Heart left ventricle (tissue), 16 donors: ENCODE data around the gene SWAP70. TPM values are rescaled to one million over a fixed set of nuclear protein-coding genes. Genes with fewer than 3 reads are reported as not detected.

Source experiments
- ATAC-seq, 4 donors: fragments of 200-7000 bp; cut with Tn5 transposase; one replicate each; pipeline ENCODE4 v1.9.1; 2020 to 2022; ENCODE audit warnings: moderate library complexity in 4 of 4, mild to moderate bottlenecking in 3 of 4, moderate number of reproducible peaks in 1 of 4
- DNase-seq, 5 donors: peaks; one replicate each; pipeline ENCODE4 v3.0.0-alpha.2; 2020
- H3K27ac ChIP-seq, 12 donors: fragments of 200-600 bp; sonication (generic) in 4 of 12; one replicate each; pipeline versions ENCODE4 v1.5.0 to v1.8.0; 2016 to 2022; ENCODE audit warnings: mild to moderate bottlenecking in 2 of 12
- H3K27me3 ChIP-seq, 9 donors: fragments of 200-600 bp; sonication (generic) in 2 of 9; one replicate each; pipeline versions ENCODE4 v1.5.1 to v1.8.0; 2016 to 2022; ENCODE audit warnings: mild to moderate bottlenecking in 3 of 9
- H3K36me3 ChIP-seq, 9 donors: fragments of 200-600 bp; sonication (generic) in 2 of 9; one replicate each; pipeline versions ENCODE4 v1.5.0 to v1.8.0; 2018 to 2022; ENCODE audit warnings: mild to moderate bottlenecking in 2 of 9
- H3K4me1 ChIP-seq, 12 donors: fragments of 200-600 bp; sonication (generic) in 4 of 12; one replicate each; pipeline versions ENCODE4 v1.5.0 to v1.8.0; 2016 to 2022; ENCODE audit warnings: mild to moderate bottlenecking in 3 of 12
- H3K4me3 ChIP-seq, 12 donors: fragments of 200-600 bp; sonication (generic) in 4 of 12; one replicate each; pipeline versions ENCODE4 v1.5.0 to v1.8.0; 2017 to 2022; ENCODE audit warnings: mild to moderate bottlenecking in 9 of 12, moderate library complexity in 4 of 12
- H3K9me3 ChIP-seq, 12 donors: fragments of 200-600 bp; sonication (generic) in 4 of 12; one replicate each; pipeline versions ENCODE4 v1.5.0 to v1.8.0; 2016 to 2022; ENCODE audit warnings: mild to moderate bottlenecking in 1 of 12
- CTCF ChIP-seq, 12 donors: fragments of 200-600 bp; sonication (generic) in 4 of 12; IDR thresholded peaks; one replicate each; pipeline versions ENCODE4 v1.5.0 to v1.8.0; 2018 to 2022; ENCODE audit warnings: antibody characterized with exemption in 12 of 12, mild to moderate bottlenecking in 5 of 12
- POLR2A ChIP-seq, 2 donors: fragments of 450-650 bp; IDR thresholded peaks; one replicate each; pipeline ENCODE4 v1.6.1; 2017; ENCODE audit warnings: antibody characterized with exemption in 2 of 2, mild to moderate bottlenecking in 2 of 2, moderate library complexity in 2 of 2
- WGBS, 4 donors: extraction: QIAGEN DNeasy Blood & Tissue Kit in 2 of 4; methylation state at CpG; one replicate each; pipeline versions ENCODE4 v1.1.5 to v1.1.7; 2013 to 2018; 5-methylcytosine and 5-hydroxymethylcytosine counted together
- intact Hi-C, 10 donors: fragments of 100-400 bp; cut with DNase I; formaldehyde crosslinking; loops; one replicate each; pipeline versions ENCODE4 v1.11.1 to v1.14.2; 2022
- polyA plus RNA-seq, 2 donors: library from polyadenylated mRNA; stranded (reverse); fragments of 200-250 nt; gene quantifications; one replicate each; pipeline ENCODE4 v1.2.3, GENCODE V29; 2013
- total RNA-seq, 9 donors: library from RNA; depleted of rRNA in 2 of 9; stranded (reverse); fragments of >200 nt in 2 of 9; fragmentation: NEBNext Ultra II Directional in 3 of 9; extraction: Animal tissue kit (Norgen Biotek cat#: 25700) in 3 of 9; gene quantifications; one replicate each; pipeline versions ENCODE4 v1.1.0 to v1.2.4, GENCODE V29; 2016 to 2023
- donor health status: ischemic (EF 13 %, LVEDD 7.1; RV severe dilation, severe dysfunction).
- donor health status: healthy with polysubstance abuse.
- donor health status: DM: no; HTN: yes; CAD: no.
- donor health status: DM: no; HTN: no; CAD: no.
- donor health status: ischemic (EF 25% LVEDD 6.9; RV normal size, moderate dysfunction).
- donor health status: ischemic (EF 25% LVEDD 5.7; RV mildly dilated, moderate dysfunction).
- donor health status: healthy.
- donor health status: DM: yes; HTN: yes; CAD: no.
- donor health status: ischemic (EF 35%, LVEDD 5.7; RV mildly dilated, moderate dysfunction).
- donor health status: nonischemic (EF 11% LVEDD 7.7; RV severe dilation, severe dysfunction).
- donor health status: DM: yes; HTN: yes; CAD: no.
- donor health status: PGD.
- donor health status: ischemic (EF 29% LVEDD 5.4; RV normal size, mild dysfunction).
- donor health status: nonischemic (EF 23%, LVEDD 6.1; RV moderate dilation, normal function).

SWAP70 gene
- total and polyA plus RNA-seq, 11 donors, result 6.0 to 38.5 (median 21.8) TPM

GRCh38 chr11:9672288-9672916, 8.5 kb downstream of the SWAP70 start:
- Histone ChIP-seq H3K36me3 (peaks cover 0 to 4% (median 0%) of the 10 kb centered on the region in 9 donors), H3K4me3 (no peak overlapping the region), H3K4me1 (peaks cover 0 to 27% (median 10%) of the 10 kb centered on the region in 12 donors), H3K27ac (peak overlapping the region in 1 of 12 donors; percentile 15), H3K27me3 (no peaks in the 10 kb centered on the region), H3K9me3 (no peaks in the 10 kb centered on the region)
- WGBS, 4 donors, result 70 to 79% (median 74%) methylated on average over 3 of the region's 3 CpGs
- no peak for ATAC-seq
- no peak for DNase-seq
- TF ChIP-seq CTCF (IDR thresholded peaks at IDR 0.05), result no peak
- TF ChIP-seq POLR2A (IDR thresholded peaks at IDR 0.05), result no peak
- intact Hi-C loops, result no loop called here

- 93 to 99% (median 96%) methylated on average over 3 to 4 of the region's 4 CpGs for WGBS, 4 donors
- intact Hi-C loops, result no loop called here
- ATAC-seq (no peak), DNase-seq (no peak)
- no peak overlapping the region for H3K4me3 ChIP-seq
- peaks cover 0 to 4% (median 0%) of the 10 kb centered on the region in 9 donors for H3K36me3 ChIP-seq
- peak overlapping the region in 1 of 12 donors; percentile 15 for H3K27ac ChIP-seq
- peaks cover 0 to 32% (median 11%) of the 10 kb centered on the region in 12 donors for H3K4me1 ChIP-seq
- H3K9me3 ChIP-seq, result no peaks in the 10 kb centered on the region
- no peaks in the 10 kb centered on the region for H3K27me3 ChIP-seq
- TF ChIP-seq CTCF (IDR thresholded peaks at IDR 0.05) (no peak), POLR2A (IDR thresholded peaks at IDR 0.05) (no peak)
Measured at GRCh38 chr11:9672918-9673317, 9.0 kb downstream of the SWAP70 start.

GRCh38 chr11:9675691-9676090, 11.8 kb downstream of the SWAP70 start:
- TF ChIP-seq POLR2A (IDR thresholded peaks at IDR 0.05) (no peak), CTCF (IDR thresholded peaks at IDR 0.05) (no peak)
- WGBS, 4 donors, result 41 to 55% (median 43%) methylated on average over 3 of the region's 3 CpGs
- no peak overlapping the region for H3K27ac ChIP-seq
- no peak overlapping the region for H3K4me3 ChIP-seq
- intact Hi-C loops, result no loop called here
- H3K9me3 ChIP-seq, result no peaks in the 10 kb centered on the region
- peaks cover 0 to 4% (median 0%) of the 10 kb centered on the region in 9 donors for H3K36me3 ChIP-seq
- ATAC-seq, result no peak
- DNase-seq, result no peak
- H3K27me3 ChIP-seq, result no peaks in the 10 kb centered on the region
- H3K4me1 ChIP-seq, result peaks cover 0 to 33% (median 10%) of the 10 kb centered on the region in 12 donors

- Histone ChIP-seq H3K27ac (no peak overlapping the region), H3K4me3 (no peak overlapping the region), H3K36me3 (peaks cover 0 to under 1% (median 0%) of the 10 kb centered on the region in 9 donors), H3K4me1 (peaks cover 0 to 40% (median 18%) of the 10 kb centered on the region in 12 donors), H3K9me3 (no peaks in the 10 kb centered on the region), H3K27me3 (no peaks in the 10 kb centered on the region)
- TF ChIP-seq CTCF (IDR thresholded peaks at IDR 0.05), result no peak
- no peak for TF ChIP-seq POLR2A (IDR thresholded peaks at IDR 0.05)
- DNase-seq (no peak), ATAC-seq (no peak)
- intact Hi-C loops, result no loop called here
Measured at GRCh38 chr11:9677951-9678350, 14.1 kb downstream of the SWAP70 start.
